HepG2 (cell line): Measurements from ENCODE around the gene CDK2AP2. TPM values are rescaled to one million over a fixed set of nuclear protein-coding genes. Genes with fewer than 3 reads are reported as not detected.

Experiments
- ARNT ChIP-seq: fragments of 450-650 bp; IDR thresholded peaks from 2 replicates; pipeline ENCODE4 v1.6.1; 2017
- DPF2 ChIP-seq: sonication (generic); formaldehyde crosslinking; IDR thresholded peaks from 2 replicates; pipeline ENCODE4 v1.4.0; 2020; ENCODE audit warnings: mild to moderate bottlenecking, low read depth, missing genetic modification reagents, borderline replicate concordance
- HOXD1 ChIP-seq: sonication (generic); formaldehyde crosslinking; IDR thresholded peaks from 2 replicates; pipeline ENCODE4 v1.5.0; 2020; ENCODE audit warnings: missing genetic modification reagents
- ISX ChIP-seq: sonication (generic); formaldehyde crosslinking; conservative IDR thresholded peaks from 2 replicates; pipeline ENCODE4 v1.5.0; 2020; ENCODE audit warnings: missing genetic modification reagents
- KAT2B ChIP-seq: fragments of 150-350 bp; IDR thresholded peaks from 2 replicates; pipeline ENCODE4 v1.6.1; 2014; ENCODE audit warnings: low read depth, low read length, borderline replicate concordance
- MEF2D ChIP-seq: sonication (generic); formaldehyde crosslinking; IDR thresholded peaks from 2 replicates; pipeline ENCODE4 v1.5.1; 2020; ENCODE audit warnings: mild to moderate bottlenecking, missing genetic modification reagents
- MTF2 ChIP-seq: sonication (generic); formaldehyde crosslinking; IDR thresholded peaks from 2 replicates; pipeline ENCODE4 v1.5.0; 2020; ENCODE audit warnings: missing genetic modification reagents, borderline replicate concordance
- NFE2L1 ChIP-seq: sonication (generic); formaldehyde crosslinking; IDR thresholded peaks from 2 replicates; pipeline ENCODE4 v1.4.0; 2020; ENCODE audit warnings: missing genetic modification reagents, mild to moderate bottlenecking, borderline replicate concordance
- NR2F2 ChIP-seq: IDR thresholded peaks from 2 replicates; pipeline ENCODE4 v1.6.1; 2012; ENCODE audit warnings: low read depth, inconsistent platforms, borderline replicate concordance
- PAF1 ChIP-seq: IDR thresholded peaks from 2 replicates; pipeline ENCODE4 v1.6.1; 2016; ENCODE audit warnings: missing genetic modification reagents, missing compliant biosample characterization
- RBAK ChIP-seq: sonication (generic); formaldehyde crosslinking; IDR thresholded peaks from 2 replicates; pipeline ENCODE4 v1.5.1; 2020; ENCODE audit warnings: mild to moderate bottlenecking, missing genetic modification reagents
- SRY ChIP-seq: sonication (generic); formaldehyde crosslinking; IDR thresholded peaks from 2 replicates; pipeline ENCODE4 v1.8.0; 2022; ENCODE audit warnings: mild to moderate bottlenecking, missing genetic modification reagents
- ZMAT3 ChIP-seq: sonication (generic); formaldehyde crosslinking; conservative IDR thresholded peaks from 2 replicates; pipeline ENCODE4 v1.7.0; 2021; ENCODE audit warnings: missing genetic modification reagents
- ZNF264 ChIP-seq: sonication (generic); formaldehyde crosslinking; IDR thresholded peaks from 2 replicates; pipeline ENCODE4 v1.4.0; 2020; ENCODE audit warnings: missing genetic modification reagents
- ZNF451 ChIP-seq: sonication (generic); formaldehyde crosslinking; IDR thresholded peaks from 2 replicates; pipeline ENCODE4 v1.5.0; 2020; ENCODE audit warnings: mild to moderate bottlenecking, missing genetic modification reagents
- ZNF556 ChIP-seq: sonication (generic); formaldehyde crosslinking; IDR thresholded peaks from 2 replicates; pipeline ENCODE4 v1.4.0; 2020; ENCODE audit warnings: mild to moderate bottlenecking, missing genetic modification reagents, borderline replicate concordance
- ZNF607 ChIP-seq: sonication (generic); formaldehyde crosslinking; IDR thresholded peaks from 2 replicates; pipeline ENCODE4 v1.5.1; 2020; ENCODE audit warnings: missing genetic modification reagents, mild to moderate bottlenecking, borderline replicate concordance
- ZNF713 ChIP-seq: sonication (generic); formaldehyde crosslinking; IDR thresholded peaks from 2 replicates; pipeline ENCODE4 v1.4.0; 2020; ENCODE audit warnings: mild to moderate bottlenecking, missing genetic modification reagents
- ZNF75D ChIP-seq: sonication (generic); formaldehyde crosslinking; IDR thresholded peaks from 2 replicates; pipeline ENCODE4 v1.8.1; 2023; ENCODE audit warnings: missing genetic modification reagents, mild to moderate bottlenecking, borderline replicate concordance
- polyA plus RNA-seq, 8 experiments: library from polyadenylated mRNA; depleted of rRNA in 3 of 8; stranded (reverse) in 7 of 8; unstranded in 1 of 8; fragments of >200 nt; fragmentation: Illumina TruSeq in 4 of 8; extraction: Trizol in 4 of 8; gene quantifications; 2 replicates each; pipeline versions ENCODE4 v1.2.1 to v1.2.3, GENCODE V29; 2011 to 2016; ENCODE audit warnings: low read depth in 4 of 8, missing spikeins in 1 of 8, mixed read lengths in 1 of 8; ENCODE audit not compliant: insufficient read depth in 1 of 8
- total RNA-seq, 5 experiments: library from RNA; depleted of rRNA; stranded (reverse); fragments of >200 nt; fragmentation: Illumina TruSeq; extraction: Trizol; gene quantifications; 2 replicates each; pipeline ENCODE4 v1.2.3, GENCODE V29; 2016; ENCODE audit warnings: low read depth in 1 of 5
- TF ChIP-seq, protein P1 (sequence below): sonication (generic); formaldehyde crosslinking; IDR thresholded peaks from 2 replicates; pipeline ENCODE4 v1.8.0; 2023; ENCODE audit warnings: mild to moderate bottlenecking, missing genetic modification reagents
- TF ChIP-seq, protein P2 (sequence below): sonication (generic); formaldehyde crosslinking; IDR thresholded peaks from 2 replicates; pipeline ENCODE4 v1.4.0; 2020; ENCODE audit warnings: mild to moderate bottlenecking, missing genetic modification reagents
- TF ChIP-seq, protein P3 (sequence below): sonication (generic); formaldehyde crosslinking; IDR thresholded peaks from 2 replicates; pipeline ENCODE4 v1.8.1; 2023; ENCODE audit warnings: mild to moderate bottlenecking, moderate library complexity, missing genetic modification reagents
- TF ChIP-seq, protein P4 (sequence below): sonication (generic); formaldehyde crosslinking; IDR thresholded peaks from 2 replicates; pipeline ENCODE4 v1.4.0; 2020; ENCODE audit warnings: missing genetic modification reagents

The CDK2AP2 gene
- total and polyA plus RNA-seq, 2 of the 13 experiments (the other 11 are each of a cell fraction or from before 2014, with no cell fraction given) = 15.0 to 23.2 TPM

DNA sequence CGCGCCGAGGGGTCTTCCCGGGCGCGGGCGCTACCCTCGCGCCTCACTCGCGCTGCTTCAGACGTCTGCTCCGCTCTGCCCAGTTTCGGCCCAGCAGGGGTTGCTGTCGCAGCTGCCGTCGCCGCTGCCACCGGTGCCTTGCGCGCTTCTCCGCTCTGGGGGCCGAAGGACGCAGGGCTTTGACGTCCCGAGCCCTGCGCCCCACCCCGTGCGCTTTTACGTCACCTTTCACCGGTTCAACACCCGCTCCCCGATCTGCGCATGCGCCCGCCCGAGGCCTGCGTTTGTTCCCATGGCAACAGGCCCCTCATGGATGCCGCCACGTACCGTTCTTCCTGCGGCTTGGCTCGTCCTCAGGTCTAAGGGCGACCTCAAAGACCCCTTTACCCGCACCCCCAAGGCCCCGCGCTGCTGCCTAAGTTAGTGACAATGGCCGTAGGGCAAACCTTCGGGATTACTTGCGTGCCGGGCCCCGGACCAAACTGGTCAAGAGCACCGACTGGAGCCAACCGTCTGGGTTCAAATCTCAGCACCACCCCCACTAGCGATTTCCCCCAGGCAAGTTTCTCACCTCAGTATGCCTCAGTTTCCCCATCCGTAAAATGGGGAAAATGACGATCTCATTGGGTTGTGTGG, 642 bp upstream of the CDK2AP2 start (continued):
- TF ChIP-seq ZNF75D (no peak), PAF1 (CRISPR knock-in tag) (no peak), ZNF451 (CRISPR knock-in tag) (peak; percentile 86), NR2F2 (no peak), ZNF556 (CRISPR knock-in tag) (no peak), ZMAT3 (0 out of 2 replicates have a peak, but pooled peaks have one; percentile 13), KAT2B (no peak), ZNF607 (0 out of 2 replicates have a peak, but pooled peaks have one; percentile 49), ZNF264 (CRISPR knock-in tag) (no peak), DPF2 (no peak), ZNF713 (CRISPR knock-in tag) (no peak), NFE2L1 (CRISPR knock-in tag) (no peak), HOXD1 (CRISPR knock-in tag) (no peak; the same call in 1 of the 2 replicates), ISX (CRISPR knock-in tag) (0 out of 2 replicates have a peak, but pooled peaks have one; percentile 18), ARNT (no peak), MTF2 (CRISPR knock-in tag) (no peak; the same call in 1 of the 2 replicates), MEF2D (CRISPR knock-in tag) (0 out of 2 replicates have a peak, but pooled peaks have one; percentile 30), SRY (CRISPR knock-in tag) (no peak; the same call in 1 of the 2 replicates), RBAK (no peak)
- TF ChIP-seq, protein P1, sequence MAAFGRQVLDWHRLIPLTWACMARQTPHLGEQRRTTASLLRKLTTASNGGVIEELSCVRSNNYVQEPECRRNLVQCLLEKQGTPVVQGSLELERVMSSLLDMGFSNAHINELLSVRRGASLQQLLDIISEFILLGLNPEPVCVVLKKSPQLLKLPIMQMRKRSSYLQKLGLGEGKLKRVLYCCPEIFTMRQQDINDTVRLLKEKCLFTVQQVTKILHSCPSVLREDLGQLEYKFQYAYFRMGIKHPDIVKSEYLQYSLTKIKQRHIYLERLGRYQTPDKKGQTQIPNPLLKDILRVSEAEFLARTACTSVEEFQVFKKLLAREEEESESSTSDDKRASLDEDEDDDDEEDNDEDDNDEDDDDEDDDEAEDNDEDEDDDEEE = no peak
- TF ChIP-seq, protein P2, sequence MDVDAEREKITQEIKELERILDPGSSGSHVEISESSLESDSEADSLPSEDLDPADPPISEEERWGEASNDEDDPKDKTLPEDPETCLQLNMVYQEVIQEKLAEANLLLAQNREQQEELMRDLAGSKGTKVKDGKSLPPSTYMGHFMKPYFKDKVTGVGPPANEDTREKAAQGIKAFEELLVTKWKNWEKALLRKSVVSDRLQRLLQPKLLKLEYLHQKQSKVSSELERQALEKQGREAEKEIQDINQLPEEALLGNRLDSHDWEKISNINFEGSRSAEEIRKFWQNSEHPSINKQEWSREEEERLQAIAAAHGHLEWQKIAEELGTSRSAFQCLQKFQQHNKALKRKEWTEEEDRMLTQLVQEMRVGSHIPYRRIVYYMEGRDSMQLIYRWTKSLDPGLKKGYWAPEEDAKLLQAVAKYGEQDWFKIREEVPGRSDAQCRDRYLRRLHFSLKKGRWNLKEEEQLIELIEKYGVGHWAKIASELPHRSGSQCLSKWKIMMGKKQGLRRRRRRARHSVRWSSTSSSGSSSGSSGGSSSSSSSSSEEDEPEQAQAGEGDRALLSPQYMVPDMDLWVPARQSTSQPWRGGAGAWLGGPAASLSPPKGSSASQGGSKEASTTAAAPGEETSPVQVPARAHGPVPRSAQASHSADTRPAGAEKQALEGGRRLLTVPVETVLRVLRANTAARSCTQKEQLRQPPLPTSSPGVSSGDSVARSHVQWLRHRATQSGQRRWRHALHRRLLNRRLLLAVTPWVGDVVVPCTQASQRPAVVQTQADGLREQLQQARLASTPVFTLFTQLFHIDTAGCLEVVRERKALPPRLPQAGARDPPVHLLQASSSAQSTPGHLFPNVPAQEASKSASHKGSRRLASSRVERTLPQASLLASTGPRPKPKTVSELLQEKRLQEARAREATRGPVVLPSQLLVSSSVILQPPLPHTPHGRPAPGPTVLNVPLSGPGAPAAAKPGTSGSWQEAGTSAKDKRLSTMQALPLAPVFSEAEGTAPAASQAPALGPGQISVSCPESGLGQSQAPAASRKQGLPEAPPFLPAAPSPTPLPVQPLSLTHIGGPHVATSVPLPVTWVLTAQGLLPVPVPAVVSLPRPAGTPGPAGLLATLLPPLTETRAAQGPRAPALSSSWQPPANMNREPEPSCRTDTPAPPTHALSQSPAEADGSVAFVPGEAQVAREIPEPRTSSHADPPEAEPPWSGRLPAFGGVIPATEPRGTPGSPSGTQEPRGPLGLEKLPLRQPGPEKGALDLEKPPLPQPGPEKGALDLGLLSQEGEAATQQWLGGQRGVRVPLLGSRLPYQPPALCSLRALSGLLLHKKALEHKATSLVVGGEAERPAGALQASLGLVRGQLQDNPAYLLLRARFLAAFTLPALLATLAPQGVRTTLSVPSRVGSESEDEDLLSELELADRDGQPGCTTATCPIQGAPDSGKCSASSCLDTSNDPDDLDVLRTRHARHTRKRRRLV (CRISPR knock-in tag) = no peak
- TF ChIP-seq, protein P3, sequence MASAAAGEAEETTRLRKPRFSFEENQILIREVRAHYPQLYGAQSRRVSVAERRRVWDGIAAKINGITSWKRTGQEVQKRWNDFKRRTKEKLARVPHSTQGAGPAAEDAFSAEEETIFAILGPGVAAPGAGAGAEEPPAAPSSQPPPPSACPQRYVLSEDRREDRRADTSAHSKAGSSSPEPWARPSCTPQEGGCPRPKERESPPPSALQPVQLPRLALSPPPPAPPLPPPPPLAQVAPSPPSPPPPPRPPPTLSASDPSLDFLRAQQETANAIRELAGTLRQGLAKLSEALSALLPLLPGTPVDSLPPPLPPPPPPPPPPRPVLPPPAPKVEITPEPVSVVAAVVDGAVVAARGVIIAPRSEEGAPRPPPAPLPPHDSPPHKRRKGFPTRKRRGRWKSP (CRISPR knock-in tag) = peak; percentile 35; the same call in 1 of the 2 replicates
- TF ChIP-seq, protein P4, sequence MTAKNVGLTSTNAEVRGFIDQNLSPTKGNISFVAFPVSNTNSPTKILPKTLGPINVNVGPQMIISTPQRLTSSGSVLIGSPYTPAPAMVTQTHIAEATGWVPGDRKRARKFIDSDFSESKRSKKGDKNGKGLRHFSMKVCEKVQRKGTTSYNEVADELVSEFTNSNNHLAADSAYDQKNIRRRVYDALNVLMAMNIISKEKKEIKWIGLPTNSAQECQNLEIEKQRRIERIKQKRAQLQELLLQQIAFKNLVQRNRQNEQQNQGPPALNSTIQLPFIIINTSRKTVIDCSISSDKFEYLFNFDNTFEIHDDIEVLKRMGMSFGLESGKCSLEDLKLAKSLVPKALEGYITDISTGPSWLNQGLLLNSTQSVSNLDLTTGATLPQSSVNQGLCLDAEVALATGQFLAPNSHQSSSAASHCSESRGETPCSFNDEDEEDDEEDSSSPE (CRISPR knock-in tag) = no peak; the same call in none of the 2 replicates
